ENCODE data around the gene CSRNP3. TPM values are rescaled to one million over a fixed set of nuclear protein-coding genes. Genes with fewer than 3 reads are reported as not detected.
A peak's percentile ranks its signal among the peaks of the same experiment; 100 is the strongest.

Gene CSRNP3
- total RNA-seq, 4 donors from 2014 or later: 1.0 to 44.1 (median 4.3) TPM

DNA sequence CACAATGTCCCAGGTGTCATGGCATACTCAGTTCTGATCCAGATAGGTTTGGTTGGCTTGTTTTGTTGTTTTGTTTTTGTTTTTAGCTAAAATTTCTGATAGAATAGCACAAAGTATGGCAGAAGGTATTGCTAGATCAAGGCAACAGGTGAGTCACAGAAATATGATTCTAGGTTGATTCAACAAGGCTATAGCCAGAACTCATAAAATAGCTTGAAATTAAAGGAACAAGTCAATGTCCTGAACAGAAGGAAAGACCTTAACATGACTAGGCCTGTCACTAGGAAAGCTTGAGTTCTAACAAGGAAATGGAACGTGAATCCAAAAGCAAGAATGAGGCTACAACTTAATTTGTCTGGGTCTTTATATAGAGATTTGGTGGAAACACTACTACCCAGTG is 167.5 kb downstream of the CSRNP3 start:
- H3K4me1 ChIP-seq: no peaks in the 10 kb centered on the region
- H3K36me3 ChIP-seq: no peaks in the 10 kb centered on the region
- TF ChIP-seq POLR2A (IDR thresholded peaks at IDR 0.05): no peak
- TF ChIP-seq, protein P1, sequence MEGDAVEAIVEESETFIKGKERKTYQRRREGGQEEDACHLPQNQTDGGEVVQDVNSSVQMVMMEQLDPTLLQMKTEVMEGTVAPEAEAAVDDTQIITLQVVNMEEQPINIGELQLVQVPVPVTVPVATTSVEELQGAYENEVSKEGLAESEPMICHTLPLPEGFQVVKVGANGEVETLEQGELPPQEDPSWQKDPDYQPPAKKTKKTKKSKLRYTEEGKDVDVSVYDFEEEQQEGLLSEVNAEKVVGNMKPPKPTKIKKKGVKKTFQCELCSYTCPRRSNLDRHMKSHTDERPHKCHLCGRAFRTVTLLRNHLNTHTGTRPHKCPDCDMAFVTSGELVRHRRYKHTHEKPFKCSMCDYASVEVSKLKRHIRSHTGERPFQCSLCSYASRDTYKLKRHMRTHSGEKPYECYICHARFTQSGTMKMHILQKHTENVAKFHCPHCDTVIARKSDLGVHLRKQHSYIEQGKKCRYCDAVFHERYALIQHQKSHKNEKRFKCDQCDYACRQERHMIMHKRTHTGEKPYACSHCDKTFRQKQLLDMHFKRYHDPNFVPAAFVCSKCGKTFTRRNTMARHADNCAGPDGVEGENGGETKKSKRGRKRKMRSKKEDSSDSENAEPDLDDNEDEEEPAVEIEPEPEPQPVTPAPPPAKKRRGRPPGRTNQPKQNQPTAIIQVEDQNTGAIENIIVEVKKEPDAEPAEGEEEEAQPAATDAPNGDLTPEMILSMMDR (IDR thresholded peaks at IDR 0.05): no peak
- intact Hi-C loops (cut with DNase I; ENCODE audit: low total_unique reads): no loop called here
- no peak overlapping the region for H3K4me3 ChIP-seq
- H3K27ac ChIP-seq: no peak overlapping the region
- DNase-seq: no peak
- no peaks in the 10 kb centered on the region for H3K27me3 ChIP-seq
- H3K9me3 ChIP-seq: no peaks in the 10 kb centered on the region

DNA sequence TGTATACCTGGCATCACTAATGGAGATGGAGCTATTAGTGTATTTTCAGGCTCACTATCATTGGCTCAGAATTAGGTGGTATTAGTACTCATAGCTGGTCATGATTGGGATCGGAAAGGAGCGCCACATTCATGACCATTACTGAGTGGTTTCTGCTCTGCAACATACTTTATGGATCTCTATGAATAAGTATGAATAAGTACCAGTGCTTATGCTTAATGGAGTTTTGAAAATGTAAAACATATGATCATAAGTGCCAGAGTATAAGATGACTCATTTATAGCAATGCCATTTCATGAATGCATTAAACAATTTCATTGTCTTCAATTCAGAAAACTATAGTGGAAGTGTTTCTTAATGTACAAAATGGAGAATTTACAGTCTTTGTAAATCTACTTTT is 167.9 kb downstream of the CSRNP3 start:
- no peaks in the 10 kb centered on the region for H3K4me1 ChIP-seq
- no peaks in the 10 kb centered on the region for H3K9me3 ChIP-seq
- intact Hi-C loops (cut with DNase I; ENCODE audit: low total_unique reads): no loop called here
- no peaks in the 10 kb centered on the region for H3K27me3 ChIP-seq
- DNase-seq: no peak
- no peak overlapping the region for H3K27ac ChIP-seq
- TF ChIP-seq, protein P1 (IDR thresholded peaks at IDR 0.05): no peak
- no peak for TF ChIP-seq POLR2A (IDR thresholded peaks at IDR 0.05)
- H3K36me3 ChIP-seq: no peaks in the 10 kb centered on the region
- H3K4me3 ChIP-seq: no peak overlapping the region

DNA sequence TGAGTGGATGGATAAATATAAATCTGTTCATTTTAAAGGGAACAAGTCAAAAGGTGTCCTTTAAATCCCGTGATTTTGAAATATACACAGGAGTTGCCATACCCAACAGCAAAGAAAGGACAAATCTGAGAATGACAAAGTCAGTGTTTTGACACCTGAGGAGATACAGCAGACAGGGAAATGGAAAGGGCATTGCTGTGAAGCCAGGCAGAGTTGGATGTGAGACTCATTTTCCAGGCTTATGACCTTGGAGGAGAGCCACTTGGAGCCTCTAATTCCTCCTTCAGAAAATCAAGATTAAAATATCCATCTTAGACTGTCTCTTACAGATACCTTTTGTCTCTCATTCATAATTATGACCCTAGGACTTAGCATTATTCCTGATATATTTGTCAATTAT is 170.0 kb downstream of the CSRNP3 start:
- no peak for DNase-seq
- H3K27me3 ChIP-seq: no peaks in the 10 kb centered on the region
- no peak overlapping the region for H3K27ac ChIP-seq
- H3K36me3 ChIP-seq: no peaks in the 10 kb centered on the region
- no peaks in the 10 kb centered on the region for H3K4me1 ChIP-seq
- H3K4me3 ChIP-seq: no peak overlapping the region
- TF ChIP-seq, protein P1 (IDR thresholded peaks at IDR 0.05): no peak
- TF ChIP-seq POLR2A (IDR thresholded peaks at IDR 0.05): no peak
- intact Hi-C loops (cut with DNase I; ENCODE audit: low total_unique reads): no loop called here
- H3K9me3 ChIP-seq: no peaks in the 10 kb centered on the region

DNA sequence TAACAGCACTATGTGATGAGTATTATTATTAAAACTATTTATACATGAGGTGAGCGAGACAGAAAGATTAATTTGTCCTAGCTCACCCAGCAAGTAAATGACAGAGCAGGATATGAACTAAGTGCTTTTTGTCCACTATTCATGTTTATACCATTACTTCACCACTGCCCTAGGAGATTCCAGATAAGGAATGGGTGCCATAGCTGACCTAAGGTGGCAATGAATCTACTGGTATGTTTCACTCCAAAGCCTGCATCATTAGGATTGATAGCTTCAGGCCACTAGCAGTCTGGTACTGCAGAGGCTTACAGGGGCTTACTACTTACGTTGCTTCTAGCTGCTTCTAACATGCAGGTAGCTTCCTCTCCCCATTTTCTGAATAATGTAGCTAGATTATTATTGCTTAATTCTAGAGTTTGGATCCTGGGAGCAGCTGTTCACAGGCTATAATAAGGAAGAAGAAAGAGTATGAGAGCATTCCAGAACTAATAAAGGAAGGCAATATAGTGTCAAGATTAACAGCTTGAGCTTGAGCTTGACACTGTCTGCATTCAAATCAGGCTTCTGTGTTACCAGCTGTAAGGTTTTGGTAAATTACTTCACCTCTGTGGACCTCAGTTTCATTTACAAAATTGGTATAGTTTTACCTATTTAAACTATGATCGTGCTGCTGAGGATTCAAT is 170.9 kb downstream of the CSRNP3 start:
- Histone ChIP-seq H3K9me3 (no peaks in the 10 kb centered on the region), H3K27ac (no peak overlapping the region), H3K4me1 (no peaks in the 10 kb centered on the region), H3K27me3 (no peaks in the 10 kb centered on the region), H3K4me3 (no peak overlapping the region), H3K36me3 (no peaks in the 10 kb centered on the region)
- TF ChIP-seq POLR2A (IDR thresholded peaks at IDR 0.05): no peak
- TF ChIP-seq, protein P1 (IDR thresholded peaks at IDR 0.05): no peak
- intact Hi-C loops (cut with DNase I; ENCODE audit: low total_unique reads): no loop called here
- no peak for DNase-seq

DNA sequence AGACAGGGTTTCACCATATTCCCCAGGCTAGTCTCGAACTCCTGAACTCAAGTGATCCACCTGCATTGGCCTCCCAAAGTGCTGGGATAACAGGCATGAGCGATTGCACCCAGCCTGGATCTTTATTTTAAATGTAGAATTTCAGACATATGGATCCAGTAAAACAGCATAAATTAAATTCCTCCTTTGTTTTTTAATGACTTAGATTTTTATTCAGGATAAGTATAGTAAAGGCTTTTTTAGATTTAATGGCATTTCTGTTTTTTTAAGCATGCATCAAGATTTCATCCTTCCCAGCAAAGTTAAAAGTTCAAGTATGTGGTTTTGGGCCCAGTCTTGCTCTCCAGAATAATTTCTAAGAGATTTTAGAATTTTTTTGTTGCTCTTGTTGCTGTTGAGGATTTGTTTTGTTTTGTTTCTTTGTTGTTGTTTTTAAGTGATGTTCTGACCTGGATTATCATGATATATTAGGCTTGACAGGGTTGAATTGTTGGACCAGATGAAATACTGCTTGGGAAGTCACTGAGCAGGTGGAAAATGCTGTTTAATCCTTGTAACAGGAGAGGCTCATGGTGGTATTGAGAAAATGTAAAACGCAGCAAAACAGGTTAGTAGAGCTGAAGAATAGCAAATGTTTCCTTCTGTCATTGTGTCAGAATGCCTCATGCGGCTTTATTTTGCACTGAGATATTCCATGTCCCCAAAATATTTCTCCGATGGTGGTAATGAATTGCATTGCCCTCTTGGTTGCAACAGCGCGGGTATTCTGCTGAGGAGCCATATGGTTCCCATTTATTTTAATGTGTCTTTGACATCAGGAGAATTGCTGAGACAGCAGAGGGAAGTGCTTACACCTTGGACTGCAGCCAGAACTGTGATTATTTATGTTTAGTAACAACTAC is 176.7 kb downstream of the CSRNP3 start:
- H3K36me3 ChIP-seq: no peaks in the 10 kb centered on the region

More for the DNA sequence above, 176.7 kb downstream of the CSRNP3 start:
- H3K27me3 ChIP-seq: no peaks in the 10 kb centered on the region
- H3K4me3 ChIP-seq: no peak overlapping the region
- intact Hi-C loops (cut with DNase I; ENCODE audit: low total_unique reads): no loop called here
- no peaks in the 10 kb centered on the region for H3K9me3 ChIP-seq
- peak overlapping the region in 1 of 2 donors; percentile 1 for H3K27ac ChIP-seq
- no peaks in the 10 kb centered on the region for H3K4me1 ChIP-seq
- DNase-seq: no peak
- no peak for TF ChIP-seq POLR2A (IDR thresholded peaks at IDR 0.05)
- TF ChIP-seq, protein P1 (IDR thresholded peaks at IDR 0.05): no peak

All from uterus (tissue), 4 donors.